NCI-H146 treated with DMSO at 0.1 percent for 48 hours (cell line): ENCODE measurements around the gene PTCHD1.
A peak's percentile ranks its signal among the peaks of the same experiment; 100 is the strongest.

Experiments
- DNase-seq: peaks from one replicate; lab custom pipeline; 2025; ENCODE audit not compliant: unreplicated experiment; lab: John Stamatoyannopoulos, UW

The PTCHD1 gene

GRCh38 chrX:23334848-23335599 is at the start of gene PTCHD1:
PTCHD1 (plus strand) TSS chrX:23334849; CDS start chrX:23334876, 27 bp downstream.
- peak; percentile 1 for DNase-seq

DNA sequence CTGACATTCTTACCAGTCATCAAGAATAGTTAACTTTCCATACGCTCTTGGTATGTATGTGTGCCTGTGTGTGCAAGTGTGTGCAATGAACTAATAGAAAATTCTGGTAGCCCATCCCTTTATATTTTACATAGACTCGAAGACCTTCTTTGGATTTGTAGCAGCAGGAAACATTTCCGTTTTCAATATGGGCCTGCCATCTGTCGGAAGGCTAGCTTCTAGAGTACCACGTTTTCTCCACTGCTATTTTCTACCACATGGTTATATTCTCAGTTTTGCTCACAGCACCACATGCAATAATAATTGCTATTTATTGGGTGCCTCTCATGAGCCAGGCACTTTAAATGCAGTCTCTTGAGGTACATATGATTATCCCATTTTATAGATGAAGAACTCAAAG is 47.9 kb upstream of the PTCHD1 start:
- DNase-seq = no peak

GRCh38 chrX:23287191-23287725 is 47.4 kb upstream of the PTCHD1 start:
- DNase-seq = no peak

DNA sequence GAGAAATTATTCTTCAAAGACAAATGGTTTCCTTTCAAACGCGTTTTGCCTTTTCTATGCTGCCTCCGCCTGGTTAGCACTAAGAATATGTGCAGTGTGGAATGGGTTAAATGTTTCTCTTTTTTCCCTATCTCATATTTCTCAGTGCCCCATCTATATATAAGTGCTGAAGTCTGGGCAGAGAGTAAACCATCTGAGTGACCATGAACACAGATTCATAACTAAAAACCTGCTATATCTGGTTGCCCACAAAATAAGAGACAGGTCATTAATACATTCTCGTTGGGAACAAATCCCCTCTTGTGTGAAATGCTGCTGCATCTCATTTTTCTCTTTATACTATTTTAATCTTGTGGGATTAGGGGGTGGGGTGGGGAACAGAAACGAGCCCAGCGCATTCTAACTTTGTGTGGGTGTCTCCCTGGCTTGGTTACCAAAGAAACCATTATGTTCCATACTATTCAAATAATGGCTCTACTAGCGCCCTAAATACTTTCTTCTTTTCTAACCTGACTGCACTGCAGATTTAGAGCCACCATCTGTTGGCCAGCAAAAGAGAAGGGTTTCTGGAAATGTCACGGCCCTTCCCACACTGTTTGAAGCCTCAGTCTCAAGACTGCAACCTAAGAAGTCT is 42.2 kb upstream of the PTCHD1 start:
- DNase-seq = no peak

DNA sequence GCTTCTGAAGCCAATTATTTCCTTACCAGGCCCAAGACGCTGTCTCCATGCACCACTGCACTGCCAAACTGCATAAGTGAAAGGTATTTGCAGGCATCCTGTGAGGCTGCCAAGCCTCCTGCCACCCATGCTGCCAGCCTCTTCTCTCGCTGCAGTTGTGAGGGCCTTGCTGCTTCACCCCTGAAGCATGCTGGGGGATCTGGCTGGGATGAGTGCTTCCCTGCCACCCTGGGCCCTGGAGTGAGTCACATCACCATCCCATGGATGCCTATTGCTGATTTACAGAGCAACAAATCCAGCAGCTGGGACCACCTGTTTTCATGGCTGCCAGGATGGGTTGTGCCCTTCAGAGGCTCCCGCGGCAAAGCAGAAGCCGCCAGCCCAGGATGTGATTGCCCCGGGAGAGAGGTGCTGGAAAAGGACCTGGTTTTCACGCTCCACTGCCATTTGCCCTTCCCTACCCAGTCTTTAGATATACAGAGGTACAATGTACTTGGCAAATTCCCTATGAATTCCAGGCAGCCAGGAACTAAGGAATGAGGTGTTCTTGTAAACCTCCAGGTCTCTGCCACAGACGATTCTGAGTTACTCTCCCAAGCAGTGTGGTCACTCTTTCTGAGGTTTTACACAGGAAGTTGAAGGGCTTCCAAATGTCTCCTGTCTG is 41.5 kb upstream of the PTCHD1 start:
- no peak for DNase-seq

DNA sequence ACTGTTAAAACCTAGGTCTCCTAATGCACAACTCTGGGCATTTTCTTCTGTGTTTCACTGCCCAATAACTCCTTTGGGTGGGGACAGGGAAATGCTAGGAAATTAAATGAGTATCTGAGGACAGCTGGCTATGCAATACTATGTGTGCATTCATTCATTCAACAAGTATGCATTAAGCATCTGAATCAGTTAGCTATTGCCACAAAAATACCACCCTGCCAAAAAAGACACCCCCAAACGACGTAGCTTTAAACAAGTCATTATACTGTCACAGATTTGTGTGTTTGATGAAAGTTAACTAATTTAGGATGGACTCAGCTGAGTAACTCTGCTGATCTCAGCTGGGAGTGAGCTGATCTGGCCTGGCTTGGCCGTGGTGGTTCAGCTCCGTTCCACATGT is 29.8 kb upstream of the PTCHD1 start:
- DNase-seq = no peak

GRCh38 chrX:23311731-23312130 is 22.9 kb upstream of the PTCHD1 start:
- no peak for DNase-seq

GRCh38 chrX:23312136-23312535 is 22.5 kb upstream of the PTCHD1 start:
- no peak for DNase-seq

- DNase-seq = no peak
Observed at GRCh38 chrX:23317799-23318724, 16.6 kb upstream of the PTCHD1 start.

- no peak for DNase-seq
Observed at GRCh38 chrX:23327104-23327503, 7.5 kb upstream of the PTCHD1 start.

GRCh38 chrX:23331701-23332100 is 2.9 kb upstream of the PTCHD1 start:
- DNase-seq = no peak

DNA sequence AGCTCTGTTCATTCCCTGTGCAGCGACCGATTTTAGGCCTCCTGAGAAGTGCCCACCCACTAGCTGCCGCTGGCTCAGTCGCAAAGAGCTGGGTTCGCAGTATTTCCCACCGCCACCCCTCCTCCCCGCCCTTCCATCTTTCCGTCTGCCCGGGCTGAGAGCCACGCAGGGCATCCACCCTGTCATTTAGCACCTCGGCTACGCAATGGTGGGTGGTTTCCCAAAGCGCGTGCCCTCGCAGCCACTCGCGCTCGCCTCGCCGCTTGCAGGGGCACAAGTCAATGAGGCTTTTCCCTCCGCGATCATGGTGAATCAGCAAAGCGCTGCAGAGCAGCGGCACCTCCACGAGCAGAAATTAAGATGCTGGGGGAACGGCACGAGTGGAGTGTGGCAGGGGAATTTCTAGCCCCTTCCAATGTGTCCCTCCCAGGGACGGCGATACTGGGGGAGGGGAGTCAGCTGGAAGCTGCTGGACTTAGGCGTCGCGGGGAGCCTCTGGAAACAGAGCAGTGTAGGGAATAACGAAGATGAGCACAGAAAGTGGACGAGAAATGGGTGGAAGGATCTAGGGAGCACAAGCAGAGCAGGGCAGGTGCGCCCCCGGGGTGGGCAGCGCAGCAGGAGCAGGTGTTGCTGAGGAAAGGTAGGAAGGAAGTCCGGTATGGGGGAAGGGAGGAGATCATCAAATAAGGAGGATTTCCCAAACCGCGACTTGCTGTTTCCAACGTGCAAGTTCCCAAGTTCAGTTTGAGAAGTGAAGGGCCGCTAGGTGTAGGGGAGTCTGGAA is 2.4 kb upstream of the PTCHD1 start:
- DNase-seq = no peak

DNA sequence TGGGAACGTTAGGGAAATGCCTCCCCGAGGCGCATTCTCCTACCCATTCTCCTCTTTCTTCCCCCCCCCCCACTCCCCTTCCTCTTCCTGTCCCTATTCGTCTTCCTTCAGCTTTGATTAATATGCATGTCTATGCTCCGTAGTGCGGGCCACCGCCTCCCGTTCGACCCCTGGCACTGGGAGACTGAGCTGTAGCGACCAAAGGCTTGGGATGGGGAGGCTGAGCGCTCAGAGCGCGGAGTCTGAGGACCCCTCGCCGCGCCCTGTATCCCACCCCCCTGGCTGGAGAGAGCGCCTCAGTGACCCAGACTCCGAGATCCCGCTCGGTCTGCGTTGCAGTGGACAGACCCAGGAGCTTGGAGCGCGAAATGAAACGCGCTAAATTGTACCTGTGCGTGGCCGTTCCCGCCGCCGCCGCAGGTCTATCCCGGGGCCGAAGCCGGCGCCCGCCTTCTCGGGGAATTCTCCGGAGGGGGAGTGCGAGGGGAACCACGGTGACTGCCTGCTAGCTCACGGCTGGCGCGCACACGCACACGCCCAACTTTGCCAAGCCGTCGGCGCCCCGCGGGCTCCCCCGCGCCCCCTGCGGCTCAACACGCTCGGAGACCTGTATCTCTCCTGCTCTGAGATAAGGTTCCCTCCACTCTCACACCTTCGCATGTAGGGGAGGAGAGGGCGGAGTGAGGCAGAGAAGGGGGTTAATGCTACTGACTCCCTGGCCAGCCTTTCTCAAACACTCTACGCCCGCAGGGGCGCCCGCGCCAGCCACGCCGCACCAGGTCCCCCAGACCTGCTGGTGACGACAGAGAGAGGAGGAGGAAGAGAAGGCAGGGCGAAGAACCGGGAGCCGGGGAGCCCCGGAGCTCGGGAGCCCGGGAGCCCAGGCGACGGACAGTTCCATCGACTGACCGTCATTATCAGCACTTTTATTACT is 1.5 kb upstream of the PTCHD1 start:
- DNase-seq = no peak

DNA sequence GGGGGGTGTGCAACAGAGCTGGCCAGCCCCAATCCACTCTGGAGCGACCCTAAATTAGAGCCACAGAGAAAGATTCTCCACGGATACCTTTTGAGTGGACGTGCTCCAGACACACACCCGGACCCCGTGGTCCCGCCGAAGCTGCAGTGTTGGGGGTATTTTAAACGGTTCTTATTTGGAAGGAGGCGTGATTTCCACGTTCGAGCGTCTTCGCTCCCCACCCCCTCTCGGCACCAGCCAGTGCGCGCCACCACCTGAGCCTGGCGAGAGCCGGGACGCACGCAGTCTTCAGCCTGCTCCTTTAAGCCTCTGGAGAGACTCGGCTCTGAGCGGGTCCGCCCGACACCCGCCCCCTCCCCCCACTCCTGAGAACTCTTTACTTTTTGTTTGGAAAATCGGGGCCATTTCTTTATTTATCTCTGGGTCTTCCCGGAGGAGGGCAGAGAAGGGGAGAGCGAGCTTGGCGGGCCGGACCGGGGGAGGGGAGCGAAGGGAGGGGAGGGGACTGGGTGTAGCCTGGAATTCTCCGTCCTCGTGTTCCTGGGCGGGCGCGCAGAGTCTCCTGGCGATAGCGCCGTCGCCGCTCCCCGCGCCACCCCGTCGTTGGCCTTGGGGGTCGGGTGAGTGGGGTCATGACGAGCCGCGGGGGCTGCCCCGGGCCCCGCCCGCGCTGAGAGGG is 668 bp upstream of the PTCHD1 start:
- peak; percentile 1 for DNase-seq

DNA sequence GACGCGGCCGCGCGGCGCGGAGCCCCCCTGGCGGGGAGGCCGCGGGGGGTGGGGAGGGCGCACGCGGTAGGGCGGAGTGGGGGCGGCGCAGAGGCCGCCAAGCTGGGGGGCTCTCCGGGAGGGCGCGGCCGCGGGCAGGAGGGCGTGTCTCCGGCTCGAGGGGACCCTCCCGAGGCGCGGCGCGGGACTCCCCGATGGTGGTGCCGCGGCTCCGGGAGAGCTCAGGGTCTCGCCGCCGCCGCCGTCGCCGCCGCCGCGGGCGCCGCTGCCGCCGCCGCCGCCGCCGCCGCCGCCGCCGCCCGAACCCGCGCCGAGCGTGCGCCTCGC is 165 bp upstream of the PTCHD1 start:
- no peak for DNase-seq

GRCh38 chrX:23338334-23338733 is 3.7 kb downstream of the PTCHD1 start:
- no peak for DNase-seq

- DNase-seq = no peak
Observed at GRCh38 chrX:23341452-23341851, 6.8 kb downstream of the PTCHD1 start.

DNA sequence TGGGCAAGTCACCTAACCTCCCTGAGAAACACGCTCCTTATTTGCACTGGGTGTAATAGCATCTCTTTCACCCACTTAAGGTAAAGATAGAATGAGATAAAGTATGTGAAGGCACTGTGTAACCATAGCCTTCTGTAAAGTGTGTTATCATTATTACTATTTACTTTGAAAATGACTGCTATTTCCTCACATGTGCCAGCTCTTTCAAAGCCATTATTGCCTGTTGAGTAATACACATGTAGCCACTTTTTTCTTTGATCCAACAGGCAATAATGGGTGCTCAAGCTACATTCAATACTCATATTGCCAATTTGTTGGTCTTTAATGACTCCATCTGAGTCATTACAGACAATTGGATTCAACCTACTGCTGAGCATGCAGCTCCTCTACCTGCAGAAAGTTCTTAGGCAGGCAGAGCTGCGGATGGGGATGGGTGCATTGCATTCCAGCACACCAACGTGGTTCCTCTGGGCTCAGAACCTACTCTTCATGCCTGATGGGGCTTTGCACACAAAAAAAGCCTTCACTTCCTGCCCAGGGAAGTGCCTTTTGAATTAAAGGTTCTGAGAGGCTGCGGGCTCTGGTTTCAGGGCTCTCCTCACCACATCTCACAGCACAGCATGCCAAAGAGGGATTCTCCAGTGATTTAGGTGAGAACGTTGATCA is 9.7 kb downstream of the PTCHD1 start:
- DNase-seq = no peak
